Chondrocyte (in vitro differentiated cells): ENCODE measurements around the gene RAPSN. TPM values are rescaled to one million over a fixed set of nuclear protein-coding genes. Genes with fewer than 3 reads are reported as not detected.

Experiments
- DNase-seq: peaks from one replicate; pipeline ENCODE4 v3.0.0; 2021; ENCODE audit warnings: mixed read lengths, low spot score
- H3K27ac Mint-ChIP-seq: one replicate; pipeline ENCODE4 v1.8.0; 2021; ENCODE audit warnings: mild to moderate bottlenecking, moderate library complexity, mixed read lengths; ENCODE audit not compliant: unreplicated experiment
- H3K27me3 Mint-ChIP-seq: 2 replicates; pipeline ENCODE4 v1.8.0; 2021; ENCODE audit warnings: low read depth, mixed read lengths
- H3K36me3 Mint-ChIP-seq: 2 replicates; pipeline ENCODE4 v1.8.0; 2021; ENCODE audit warnings: low read depth, mixed read lengths
- H3K4me1 Mint-ChIP-seq: 2 replicates; pipeline ENCODE4 v1.8.0; 2021; ENCODE audit warnings: low read depth, mild to moderate bottlenecking, mixed read lengths
- H3K4me3 Mint-ChIP-seq: one replicate; pipeline ENCODE4 v1.8.0; 2021; ENCODE audit warnings: mild to moderate bottlenecking, moderate library complexity, mixed read lengths; ENCODE audit not compliant: unreplicated experiment
- H3K9me3 Mint-ChIP-seq: 2 replicates; pipeline ENCODE4 v1.8.0; 2021; ENCODE audit warnings: low read depth, mixed read lengths
- total RNA-seq: library from RNA; stranded (reverse); gene quantifications from 3 replicates; pipeline ENCODE4 v1.2.1, GENCODE V29; 2021
- TF ChIP-seq, protein P1 (sequence below): fragments of 200-600 bp; sonication (generic); IDR thresholded peaks from 2 replicates; pipeline ENCODE4 v1.5.0; 2021; ENCODE audit warnings: antibody characterized with exemption, mild to moderate bottlenecking, moderate library complexity

Gene RAPSN
- total RNA-seq, 1 donor from 2014 or later: 0.35 TPM

- peak; percentile 98 for DNase-seq
- Mint-ChIP-seq H3K4me1 (peaks cover 26% of the 10 kb centered on the region), H3K36me3 (no peaks in the 10 kb centered on the region), H3K27me3 (no peaks in the 10 kb centered on the region), H3K4me3 (peak within 1 kb of the TSS; percentile 98), H3K27ac (peak within 1 kb of the TSS; percentile 99), H3K9me3 (no peaks in the 10 kb centered on the region)
- TF ChIP-seq, protein P1, sequence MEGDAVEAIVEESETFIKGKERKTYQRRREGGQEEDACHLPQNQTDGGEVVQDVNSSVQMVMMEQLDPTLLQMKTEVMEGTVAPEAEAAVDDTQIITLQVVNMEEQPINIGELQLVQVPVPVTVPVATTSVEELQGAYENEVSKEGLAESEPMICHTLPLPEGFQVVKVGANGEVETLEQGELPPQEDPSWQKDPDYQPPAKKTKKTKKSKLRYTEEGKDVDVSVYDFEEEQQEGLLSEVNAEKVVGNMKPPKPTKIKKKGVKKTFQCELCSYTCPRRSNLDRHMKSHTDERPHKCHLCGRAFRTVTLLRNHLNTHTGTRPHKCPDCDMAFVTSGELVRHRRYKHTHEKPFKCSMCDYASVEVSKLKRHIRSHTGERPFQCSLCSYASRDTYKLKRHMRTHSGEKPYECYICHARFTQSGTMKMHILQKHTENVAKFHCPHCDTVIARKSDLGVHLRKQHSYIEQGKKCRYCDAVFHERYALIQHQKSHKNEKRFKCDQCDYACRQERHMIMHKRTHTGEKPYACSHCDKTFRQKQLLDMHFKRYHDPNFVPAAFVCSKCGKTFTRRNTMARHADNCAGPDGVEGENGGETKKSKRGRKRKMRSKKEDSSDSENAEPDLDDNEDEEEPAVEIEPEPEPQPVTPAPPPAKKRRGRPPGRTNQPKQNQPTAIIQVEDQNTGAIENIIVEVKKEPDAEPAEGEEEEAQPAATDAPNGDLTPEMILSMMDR: peak; percentile 94
These were observed 41.0 kb downstream of the RAPSN start, which contains the start of gene SLC39A13 for GRCh38 chr11:47407746-47408590. Gene SLC39A13, plus strand, starts transcription at chr11:47408590. Its CDS starts 1,505 bp downstream, at chr11:47410095.

GRCh38 chr11:47406896-47407745 lies 41.8 kb downstream of the RAPSN start:
- Mint-ChIP-seq H3K36me3 (no peaks in the 10 kb centered on the region), H3K27me3 (no peaks in the 10 kb centered on the region), H3K27ac (peak overlapping the region; percentile 97), H3K9me3 (no peaks in the 10 kb centered on the region), H3K4me1 (peaks cover 26% of the 10 kb centered on the region), H3K4me3 (peak overlapping the region; percentile 85)
- no peak for DNase-seq
- TF ChIP-seq, protein P1: no peak

DNA sequence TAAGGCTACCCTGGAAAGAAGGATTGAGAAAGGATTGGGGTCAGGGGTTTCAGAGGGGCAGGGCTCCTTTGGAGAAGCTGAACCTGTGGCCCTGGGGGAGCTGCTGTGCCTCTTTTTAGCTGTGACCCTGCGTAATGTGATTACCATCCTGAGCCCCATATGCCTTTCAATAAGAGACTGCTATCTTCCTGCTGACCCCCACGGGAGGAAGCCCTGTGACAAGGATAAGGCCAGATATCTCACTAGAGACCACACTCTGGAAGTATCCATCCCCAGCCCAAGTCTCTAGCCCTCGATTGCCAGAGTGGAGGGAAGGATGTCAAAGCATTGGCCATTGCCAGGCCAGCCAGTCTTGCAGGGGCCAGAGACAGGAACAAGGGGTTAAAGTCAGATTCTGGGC lies 45.4 kb downstream of the RAPSN start:
- TF ChIP-seq, protein P1: no peak
- Mint-ChIP-seq H3K4me1 (peaks cover 20% of the 10 kb centered on the region), H3K27ac (no peak overlapping the region), H3K27me3 (no peaks in the 10 kb centered on the region), H3K36me3 (no peaks in the 10 kb centered on the region), H3K9me3 (no peaks in the 10 kb centered on the region), H3K4me3 (no peak overlapping the region)
- no peak for DNase-seq

- H3K36me3 Mint-ChIP-seq: no peaks in the 10 kb centered on the region
- H3K9me3 Mint-ChIP-seq: no peaks in the 10 kb centered on the region
- H3K27ac Mint-ChIP-seq: no peak overlapping the region
- TF ChIP-seq, protein P1: no peak
- DNase-seq: no peak
- H3K27me3 Mint-ChIP-seq: no peaks in the 10 kb centered on the region
- no peak overlapping the region for H3K4me3 Mint-ChIP-seq
- peaks cover 20% of the 10 kb centered on the region for H3K4me1 Mint-ChIP-seq
These were observed 45.8 kb downstream of the RAPSN start for GRCh38 chr11:47403135-47403534.

DNA sequence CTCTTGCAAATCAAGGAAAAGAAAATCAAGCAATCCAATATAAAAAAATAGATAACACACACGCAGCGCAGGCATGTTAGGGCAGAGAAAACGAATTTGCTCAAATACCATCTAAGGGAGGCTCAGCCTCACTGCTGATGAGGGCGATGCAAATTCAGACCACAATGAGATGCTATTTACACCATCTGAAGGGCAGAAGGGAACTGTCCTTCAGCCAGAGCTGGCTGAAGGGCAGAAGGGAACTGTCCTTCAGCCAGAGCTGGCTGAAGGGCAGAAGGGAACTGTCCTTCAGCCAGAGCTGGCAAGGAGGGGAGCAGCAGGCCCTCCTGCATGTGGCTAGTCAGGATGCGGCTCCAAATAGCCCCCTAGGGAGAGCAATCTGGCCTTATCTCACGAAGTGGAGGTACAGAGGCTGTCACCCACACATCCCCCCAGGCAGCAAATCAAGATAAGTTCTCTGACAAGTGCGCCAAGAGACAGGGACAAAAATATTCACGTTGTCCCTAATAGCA lies 48.1 kb downstream of the RAPSN start:
- H3K4me1 Mint-ChIP-seq: peaks cover 9% of the 10 kb centered on the region
- H3K9me3 Mint-ChIP-seq: no peaks in the 10 kb centered on the region
- peak overlapping the region; percentile 83 for H3K27ac Mint-ChIP-seq
- H3K36me3 Mint-ChIP-seq: no peaks in the 10 kb centered on the region
- TF ChIP-seq, protein P1: no peak
- H3K4me3 Mint-ChIP-seq: peak overlapping the region; percentile 54
- no peak for DNase-seq
- H3K27me3 Mint-ChIP-seq: no peaks in the 10 kb centered on the region
